Tibial nerve (tissue), 4 donors: ENCODE data around the gene DROSHA. TPM values are rescaled to one million over a fixed set of nuclear protein-coding genes. Genes with fewer than 3 reads are reported as not detected.

Source experiments
- DNase-seq, 2 donors: peaks; one replicate each; pipeline ENCODE4 v3.0.0-alpha.2; 2019; ENCODE audit warnings: low spot score in 2 of 2
- H3K27ac ChIP-seq, 4 donors: fragments of 200-600 bp; sonication (generic) in 3 of 4; one replicate each; pipeline ENCODE4 v1.5.1; 2017 to 2019; ENCODE audit warnings: mild to moderate bottlenecking in 1 of 4
- H3K27me3 ChIP-seq, 2 donors: fragments of 200-600 bp; sonication (generic) in 1 of 2; one replicate each; pipeline versions ENCODE4 v1.5.1 to v1.6.0; 2017 to 2019
- H3K36me3 ChIP-seq, 3 donors: fragments of 200-600 bp; sonication (generic); one replicate each; pipeline ENCODE4 v1.5.1; 2018 to 2019
- H3K4me1 ChIP-seq, 4 donors: fragments of 200-600 bp; sonication (generic) in 3 of 4; one replicate each; pipeline ENCODE4 v1.5.1; 2017 to 2019
- H3K4me3 ChIP-seq, 4 donors: fragments of 200-600 bp; sonication (generic) in 3 of 4; one replicate each; pipeline ENCODE4 v1.5.1; 2017 to 2019; ENCODE audit warnings: mild to moderate bottlenecking in 1 of 4, moderate library complexity in 1 of 4
- H3K9me3 ChIP-seq, 4 donors: fragments of 200-600 bp; sonication (generic) in 3 of 4; one replicate each; pipeline ENCODE4 v1.5.1; 2017 to 2019
- CTCF ChIP-seq, 5 experiments: fragments of 200-600 bp in 3 of 5; fragments of 450-650 bp in 2 of 5; sonication (generic) in 3 of 5; IDR thresholded peaks; one replicate each; pipeline ENCODE4 v1.5.1; 2016 to 2019; ENCODE audit warnings: antibody characterized with exemption in 5 of 5, mild to moderate bottlenecking in 3 of 5, moderate library complexity in 2 of 5
- EP300 ChIP-seq, 2 donors: sonication (generic); formaldehyde crosslinking; IDR thresholded peaks; one replicate each; pipeline ENCODE4 v1.6.1; 2017; ENCODE audit warnings: antibody characterized with exemption in 2 of 2, mild to moderate bottlenecking in 1 of 2
- POLR2A ChIP-seq, 2 donors: fragments of 450-650 bp; IDR thresholded peaks; one replicate each; pipeline ENCODE4 v1.6.1; 2017; ENCODE audit warnings: antibody characterized with exemption in 2 of 2, mild to moderate bottlenecking in 2 of 2, moderate library complexity in 2 of 2
- WGBS, 2 donors: methylation state at CpG; one replicate each; pipeline ENCODE4 v1.1.5; 2018; 5-methylcytosine and 5-hydroxymethylcytosine counted together
- total RNA-seq, 4 donors: library from RNA; depleted of rRNA; stranded (reverse); fragments of >200 nt; gene quantifications; one replicate each; pipeline ENCODE4 v1.1.0, GENCODE V29; 2016

Gene DROSHA
- total RNA-seq, 4 donors from 2014 or later: 53.0 to 65.9 (median 59.6) TPM

DNA sequence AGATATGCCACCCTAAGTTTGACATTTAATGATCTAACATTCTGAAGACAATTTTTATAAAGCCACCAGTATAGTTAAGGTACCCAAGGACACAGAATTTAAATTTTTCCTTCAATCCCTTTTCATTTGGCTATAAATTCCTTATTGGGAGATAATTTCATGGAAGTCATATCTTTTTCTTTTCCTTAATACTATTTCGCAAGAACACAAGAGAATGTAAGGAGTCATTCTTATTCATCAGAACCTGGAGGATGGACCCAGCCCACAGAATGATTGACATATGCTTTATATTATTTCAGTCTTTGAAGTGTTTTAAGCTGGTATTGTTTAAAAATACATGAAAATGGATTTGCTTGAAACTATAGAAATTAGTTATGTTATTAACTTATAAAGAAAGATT, 79.6 kb downstream of the DROSHA start:
- no peak for TF ChIP-seq POLR2A (IDR thresholded peaks at IDR 0.05)
- TF ChIP-seq EP300 (IDR thresholded peaks at IDR 0.05): no peak
- no peak for TF ChIP-seq CTCF (IDR thresholded peaks at IDR 0.05)
- H3K36me3 ChIP-seq: peaks cover 0 to 93% (median 0%) of the 10 kb centered on the region in 3 donors
- 0 to 100% methylated on average over 1 of the region's 1 CpG for whole genome bisulfite sequencing, 2 donors
- no peak for DNase-seq
- H3K27me3 ChIP-seq: no peaks in the 10 kb centered on the region
- no peaks in the 10 kb centered on the region for H3K4me1 ChIP-seq
- no peak overlapping the region for H3K27ac ChIP-seq
- H3K4me3 ChIP-seq: no peak overlapping the region
- peaks cover 0 to 22% (median 4%) of the 10 kb centered on the region in 4 donors for H3K9me3 ChIP-seq

GRCh38 chr5:31449962-31450361, 81.9 kb downstream of the DROSHA start:
- no peak for TF ChIP-seq EP300 (IDR thresholded peaks at IDR 0.05)
- no peak for TF ChIP-seq POLR2A (IDR thresholded peaks at IDR 0.05)
- no peak for TF ChIP-seq CTCF (IDR thresholded peaks at IDR 0.05)
- 93 to 97% methylated on average over 1 of the region's 1 CpG for WGBS, 2 donors
- Histone ChIP-seq H3K4me3 (no peak overlapping the region), H3K36me3 (peaks cover 0 to 84% (median 0%) of the 10 kb centered on the region in 3 donors), H3K27me3 (no peaks in the 10 kb centered on the region), H3K27ac (no peak overlapping the region), H3K9me3 (peaks cover 0 to 2% (median 0%) of the 10 kb centered on the region in 4 donors), H3K4me1 (no peaks in the 10 kb centered on the region)
- no peak for DNase-seq

- WGBS, 2 donors: 94 to 95% methylated on average over 7 of the region's 7 CpGs
- no peaks in the 10 kb centered on the region for H3K4me1 ChIP-seq
- no peak overlapping the region for H3K27ac ChIP-seq
- no peak overlapping the region for H3K4me3 ChIP-seq
- H3K9me3 ChIP-seq: no peaks in the 10 kb centered on the region
- no peaks in the 10 kb centered on the region for H3K27me3 ChIP-seq
- peaks cover 0 to 85% (median 0%) of the 10 kb centered on the region in 3 donors for H3K36me3 ChIP-seq
- TF ChIP-seq POLR2A (IDR thresholded peaks at IDR 0.05) (no peak), CTCF (IDR thresholded peaks at IDR 0.05) (no peak), EP300 (IDR thresholded peaks at IDR 0.05) (no peak)
- DNase-seq: no peak
These were observed 82.7 kb downstream of the DROSHA start for GRCh38 chr5:31449174-31449573.

- TF ChIP-seq CTCF (IDR thresholded peaks at IDR 0.05): no peak
- TF ChIP-seq POLR2A (IDR thresholded peaks at IDR 0.05): no peak
- TF ChIP-seq EP300 (IDR thresholded peaks at IDR 0.05): no peak
- Histone ChIP-seq H3K4me1 (no peaks in the 10 kb centered on the region), H3K27ac (no peak overlapping the region), H3K9me3 (no peaks in the 10 kb centered on the region), H3K4me3 (no peak overlapping the region), H3K36me3 (peaks cover 0 to 53% (median 0%) of the 10 kb centered on the region in 3 donors), H3K27me3 (no peaks in the 10 kb centered on the region)
- no peak for DNase-seq
- 88 to 93% methylated on average over 4 of the region's 4 CpGs for WGBS, 2 donors
These were observed 86.8 kb downstream of the DROSHA start for GRCh38 chr5:31445041-31445600.

- Histone ChIP-seq H3K9me3 (no peaks in the 10 kb centered on the region), H3K4me3 (no peak overlapping the region), H3K27ac (no peak overlapping the region), H3K27me3 (no peaks in the 10 kb centered on the region), H3K4me1 (no peaks in the 10 kb centered on the region), H3K36me3 (peaks cover 0 to 52% (median 0%) of the 10 kb centered on the region in 3 donors)
- 96 to 99% methylated on average over 3 of the region's 3 CpGs for WGBS, 2 donors
- TF ChIP-seq EP300 (IDR thresholded peaks at IDR 0.05) (no peak), CTCF (IDR thresholded peaks at IDR 0.05) (no peak), POLR2A (IDR thresholded peaks at IDR 0.05) (no peak)
- DNase-seq: no peak
These were observed 88.3 kb downstream of the DROSHA start for GRCh38 chr5:31443572-31443971.
